22Rv1 (cell line): ENCODE measurements around the gene GFAP.

ENCODE experiments used
- H3K27ac ChIP-seq: fragments of 450-650 bp; 2 replicates; pipeline ENCODE4 v1.5.1; 2017
- ZFX ChIP-seq: fragments of 450-650 bp; IDR thresholded peaks from 2 replicates; pipeline ENCODE4 v1.6.1; 2017; ENCODE audit warnings: antibody characterized with exemption, borderline replicate concordance
- TF ChIP-seq, protein P1 (sequence below): fragments of 450-650 bp; IDR thresholded peaks from 2 replicates; pipeline ENCODE4 v1.5.1; 2017; ENCODE audit warnings: mild to moderate bottlenecking

GFAP gene

GRCh38 chr17:44930667-44931066 lies 15.4 kb upstream of the GFAP start:
- TF ChIP-seq ZFX, result no peak
- TF ChIP-seq, protein P1, sequence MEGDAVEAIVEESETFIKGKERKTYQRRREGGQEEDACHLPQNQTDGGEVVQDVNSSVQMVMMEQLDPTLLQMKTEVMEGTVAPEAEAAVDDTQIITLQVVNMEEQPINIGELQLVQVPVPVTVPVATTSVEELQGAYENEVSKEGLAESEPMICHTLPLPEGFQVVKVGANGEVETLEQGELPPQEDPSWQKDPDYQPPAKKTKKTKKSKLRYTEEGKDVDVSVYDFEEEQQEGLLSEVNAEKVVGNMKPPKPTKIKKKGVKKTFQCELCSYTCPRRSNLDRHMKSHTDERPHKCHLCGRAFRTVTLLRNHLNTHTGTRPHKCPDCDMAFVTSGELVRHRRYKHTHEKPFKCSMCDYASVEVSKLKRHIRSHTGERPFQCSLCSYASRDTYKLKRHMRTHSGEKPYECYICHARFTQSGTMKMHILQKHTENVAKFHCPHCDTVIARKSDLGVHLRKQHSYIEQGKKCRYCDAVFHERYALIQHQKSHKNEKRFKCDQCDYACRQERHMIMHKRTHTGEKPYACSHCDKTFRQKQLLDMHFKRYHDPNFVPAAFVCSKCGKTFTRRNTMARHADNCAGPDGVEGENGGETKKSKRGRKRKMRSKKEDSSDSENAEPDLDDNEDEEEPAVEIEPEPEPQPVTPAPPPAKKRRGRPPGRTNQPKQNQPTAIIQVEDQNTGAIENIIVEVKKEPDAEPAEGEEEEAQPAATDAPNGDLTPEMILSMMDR, result no peak
- H3K27ac ChIP-seq, result no peak overlapping the region

DNA sequence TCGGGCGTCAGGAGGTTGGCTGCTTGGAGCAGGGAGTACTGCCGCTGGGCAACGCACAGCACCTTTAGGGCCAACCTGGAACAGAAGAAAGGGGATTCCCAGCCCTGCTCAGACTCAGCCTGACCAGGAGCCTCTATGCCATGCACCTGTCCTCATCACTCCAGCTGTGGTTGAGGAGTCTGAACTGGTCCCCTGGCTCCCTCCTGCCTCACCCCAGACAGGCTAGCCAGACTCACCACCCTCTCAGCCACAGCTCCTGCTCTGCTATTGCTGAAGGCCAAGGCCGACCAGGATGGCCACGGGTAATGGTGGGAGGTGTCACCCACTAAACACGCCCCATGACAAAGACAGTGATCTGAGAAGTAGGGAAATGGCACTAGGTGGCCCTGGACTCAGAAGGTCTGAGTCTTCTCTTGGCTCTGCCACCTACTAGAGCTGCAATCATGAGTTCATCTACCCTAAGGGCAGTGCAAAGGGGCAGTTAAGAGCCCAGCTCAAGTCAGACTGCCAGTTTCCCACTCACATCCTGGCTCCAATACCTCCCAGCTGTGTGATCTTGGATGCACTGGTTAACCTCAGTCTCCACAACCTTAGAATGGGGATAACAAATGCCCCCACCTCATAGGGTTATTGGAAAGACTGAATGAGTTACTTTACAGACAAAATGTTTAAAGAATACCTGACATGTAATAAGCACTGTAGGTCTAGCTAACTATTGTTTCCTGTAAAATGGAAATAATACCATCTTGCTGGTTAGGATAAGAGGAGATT lies 13.8 kb upstream of the GFAP start:
- TF ChIP-seq, protein P1, result no peak
- no peak for TF ChIP-seq ZFX

DNA sequence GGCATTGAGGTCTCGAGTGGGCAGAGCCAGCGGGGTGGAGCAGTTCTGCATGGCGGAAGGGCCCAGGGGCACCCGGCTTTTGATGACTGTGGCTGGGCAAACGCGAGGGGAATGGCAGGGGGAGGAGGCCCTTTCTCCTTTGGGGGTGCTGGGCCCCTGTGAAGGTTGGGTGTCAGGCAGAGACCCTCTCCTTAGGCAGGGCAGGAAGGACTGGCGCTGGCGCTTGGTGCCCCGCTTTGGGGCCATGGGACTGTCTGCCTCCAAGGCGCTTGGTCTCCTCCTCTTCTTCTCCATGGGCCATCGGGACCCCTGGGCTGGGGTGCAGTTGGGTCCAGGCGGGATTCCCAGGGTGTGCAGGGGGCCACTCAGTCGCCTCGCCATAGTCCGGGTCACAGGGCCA lies 12.8 kb upstream of the GFAP start:
- TF ChIP-seq, protein P1, result no peak
- H3K27ac ChIP-seq, result no peak overlapping the region

More for the DNA sequence above, 13.8 kb upstream of the GFAP start:
- no peak overlapping the region for H3K27ac ChIP-seq

GRCh38 chr17:44927696-44928095 lies 12.4 kb upstream of the GFAP start:
- TF ChIP-seq, protein P1, result no peak
- TF ChIP-seq ZFX, result no peak
- H3K27ac ChIP-seq, result no peak overlapping the region

DNA sequence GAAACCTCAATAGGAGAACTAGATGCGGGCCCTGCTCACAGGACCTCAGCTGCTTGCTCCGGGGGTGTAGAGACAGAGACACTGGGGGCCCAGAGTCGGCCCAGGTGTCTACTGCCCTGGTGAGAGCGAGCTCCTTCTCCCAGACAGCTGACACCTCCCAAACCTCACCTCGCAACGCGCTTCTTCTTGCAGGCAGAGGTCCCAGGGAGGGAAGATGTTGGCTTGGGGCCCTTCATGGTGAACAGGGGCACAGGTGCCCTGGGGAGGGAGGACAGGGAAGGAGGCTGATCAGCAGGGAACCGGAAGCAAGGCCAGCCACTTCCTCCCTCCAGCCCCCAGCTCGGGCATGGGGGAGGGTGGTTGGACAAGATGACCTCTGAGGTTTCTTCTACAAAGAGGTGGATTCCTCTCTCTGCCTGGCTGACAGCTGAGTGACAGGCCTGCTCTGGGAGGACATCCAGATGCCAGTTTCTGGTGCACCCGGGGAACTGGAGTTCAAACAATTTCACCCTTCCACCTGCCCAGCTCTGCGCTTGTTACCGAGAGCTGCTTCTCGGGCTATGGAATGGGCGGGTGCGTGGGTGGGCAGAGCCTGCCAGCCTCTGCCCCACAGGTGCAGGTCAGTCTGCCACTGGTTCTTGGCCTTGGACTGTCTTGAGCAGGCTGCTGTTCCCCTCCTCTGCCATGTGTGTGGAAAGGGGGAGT lies 11.7 kb upstream of the GFAP start:
- no peak for TF ChIP-seq ZFX
- TF ChIP-seq, protein P1, result no peak

DNA sequence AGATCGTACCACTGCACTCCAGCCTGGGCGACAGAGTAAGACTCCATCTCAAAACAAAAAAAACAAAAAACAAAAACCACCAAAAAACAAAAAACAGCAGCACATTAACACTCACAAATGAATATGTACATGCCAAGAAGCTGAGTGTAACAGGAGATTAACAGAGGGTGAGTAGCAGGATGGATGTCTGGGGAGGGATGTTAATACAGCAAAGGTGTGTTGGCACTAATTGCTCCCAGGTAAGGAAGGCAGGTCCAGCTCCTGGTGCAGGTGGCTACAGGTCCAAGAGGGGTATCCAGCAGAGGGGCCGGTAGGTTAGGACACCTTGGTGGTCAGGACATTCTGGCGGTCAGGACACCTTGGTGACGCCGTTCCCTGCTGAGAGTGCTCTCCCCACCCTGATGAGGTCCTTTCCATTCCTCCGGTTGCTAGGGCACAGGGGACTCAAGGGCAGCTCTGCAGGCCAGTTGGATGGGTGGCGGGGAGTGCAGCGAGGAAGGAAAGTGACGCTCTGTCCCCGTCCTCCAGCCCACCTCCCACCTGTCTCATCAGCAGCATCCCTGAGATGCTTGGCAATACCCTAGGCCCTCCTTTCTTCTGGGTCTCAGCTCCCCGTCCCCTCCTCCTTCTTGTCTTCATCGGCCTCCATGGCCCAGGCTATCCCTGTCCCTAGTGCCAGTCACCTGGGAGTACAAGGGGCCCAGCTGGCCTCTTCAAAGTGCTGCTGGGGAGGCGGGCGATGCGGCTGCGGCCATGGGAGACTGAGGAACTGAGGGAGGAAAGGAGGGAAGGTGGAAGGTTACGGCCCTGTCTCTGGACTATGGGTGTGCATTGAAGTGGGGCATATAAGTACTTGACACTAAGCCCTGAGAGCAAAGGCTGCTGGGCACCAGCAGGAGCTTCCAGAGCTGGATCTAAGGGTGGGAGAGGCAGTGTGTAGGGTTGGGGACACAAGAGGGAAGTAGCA lies 10.7 kb upstream of the GFAP start:
- TF ChIP-seq, protein P1, result no peak
- no peak for TF ChIP-seq ZFX
- H3K27ac ChIP-seq, result 0 out of 2 replicates have a peak overlapping the region, but pooled peaks have one; percentile 74

More for the DNA sequence above, 11.7 kb upstream of the GFAP start:
- H3K27ac ChIP-seq, result no peak overlapping the region
